Tibial artery (tissue), 4 donors: Measurements from ENCODE around the gene DNAJC15.
A peak's percentile ranks its signal among the peaks of the same experiment; 100 is the strongest.

Experiments
- DNase-seq, 2 donors: peaks; one replicate each; pipeline ENCODE4 v3.0.0-alpha.2; 2019
- H3K27ac ChIP-seq, 2 donors: fragments of 200-600 bp; sonication (generic) in 1 of 2; 1 replicate in 1 of 2; 2 replicates in 1 of 2; pipeline ENCODE4 v1.5.1; 2018 to 2019; ENCODE audit warnings: mild to moderate bottlenecking in 1 of 2
- H3K27me3 ChIP-seq, 2 donors: fragments of 200-600 bp; sonication (generic) in 1 of 2; one replicate each; pipeline versions ENCODE4 v1.5.1 to v1.6.0; 2016 to 2019
- H3K36me3 ChIP-seq, 3 donors: fragments of 200-600 bp; sonication (generic) in 2 of 3; one replicate each; pipeline ENCODE4 v1.5.1; 2016 to 2019; ENCODE audit warnings: mild to moderate bottlenecking in 2 of 3
- H3K4me1 ChIP-seq, 4 donors: fragments of 200-600 bp; sonication (generic) in 2 of 4; 1 replicate in 3 of 4; 2 replicates in 1 of 4; pipeline ENCODE4 v1.5.1; 2016 to 2019
- H3K4me3 ChIP-seq, 2 donors: fragments of 200-600 bp; sonication (generic) in 1 of 2; 1 replicate in 1 of 2; 2 replicates in 1 of 2; pipeline ENCODE4 v1.5.1; 2018 to 2019; ENCODE audit warnings: mild to moderate bottlenecking in 2 of 2
- H3K9me3 ChIP-seq, 3 donors: fragments of 200-600 bp; sonication (generic) in 1 of 3; one replicate each; pipeline ENCODE4 v1.5.1; 2016 to 2019
- CTCF ChIP-seq, 2 experiments: fragments of 200-600 bp in 1 of 2; fragments of 450-650 bp in 1 of 2; IDR thresholded peaks; one replicate each; pipeline ENCODE4 v1.5.1; 2017 to 2019; ENCODE audit warnings: antibody characterized with exemption in 2 of 2, mild to moderate bottlenecking in 1 of 2, moderate library complexity in 1 of 2
- intact Hi-C: fragments of 100-400 bp; cut with DNase I; formaldehyde crosslinking; loops from one replicate; pipeline ENCODE4 v1.15.0; 2023; ENCODE audit warnings: low total_unique reads

DNAJC15 gene

GRCh38 chr13:43023289-43023963 is at the start of gene DNAJC15:
TSS of gene DNAJC15 (plus strand) at chr13:43023586. CDS start at chr13:43023627, 41 bp downstream.
- peak; percentile 84 to 89 for DNase-seq
- Histone ChIP-seq H3K4me3 (peak within 1 kb of the TSS; percentile 56 to 70), H3K4me1 (peaks cover 0 to 27% (median 16%) of the 10 kb centered on the region in 4 donors), H3K27me3 (no peaks in the 10 kb centered on the region), H3K27ac (peak within 1 kb of the TSS; percentile 79 to 90), H3K36me3 (peaks cover 0 to 8% (median 0%) of the 10 kb centered on the region in 3 donors), H3K9me3 (no peaks in the 10 kb centered on the region)
- intact Hi-C loops: no loop called here
- TF ChIP-seq CTCF (IDR thresholded peaks at IDR 0.05): no peak

DNA sequence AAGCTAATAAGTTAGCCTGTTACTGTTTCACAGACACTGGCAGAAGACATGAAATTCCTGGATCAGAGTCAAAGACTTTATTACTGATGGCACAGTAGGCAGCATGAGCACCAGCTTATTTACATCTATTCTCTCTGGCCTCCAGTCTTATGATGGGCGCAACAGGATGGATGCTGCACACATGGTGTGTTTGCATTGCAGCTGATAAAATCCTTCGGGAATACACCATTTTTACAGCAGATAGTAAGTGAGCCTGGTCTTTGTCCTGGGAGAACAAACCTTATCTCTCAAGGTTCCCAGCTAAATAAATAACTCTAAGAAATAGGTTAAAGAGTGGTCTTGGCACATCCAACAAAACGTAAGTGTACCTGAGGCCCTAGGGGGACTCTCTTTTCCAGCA is 47.3 kb upstream of the DNAJC15 start:
- intact Hi-C loops: loop anchor here (10.0 kb wide), 1 partner anchor 829 kb away; no protein-coding TSS in a partner anchor
- H3K4me1 ChIP-seq: no peaks in the 10 kb centered on the region
- H3K27me3 ChIP-seq: no peaks in the 10 kb centered on the region
- no peaks in the 10 kb centered on the region for H3K9me3 ChIP-seq
- no peak for DNase-seq
- H3K36me3 ChIP-seq: no peaks in the 10 kb centered on the region
- no peak overlapping the region for H3K4me3 ChIP-seq
- no peak for TF ChIP-seq CTCF (IDR thresholded peaks at IDR 0.05)
- H3K27ac ChIP-seq: no peak overlapping the region

DNA sequence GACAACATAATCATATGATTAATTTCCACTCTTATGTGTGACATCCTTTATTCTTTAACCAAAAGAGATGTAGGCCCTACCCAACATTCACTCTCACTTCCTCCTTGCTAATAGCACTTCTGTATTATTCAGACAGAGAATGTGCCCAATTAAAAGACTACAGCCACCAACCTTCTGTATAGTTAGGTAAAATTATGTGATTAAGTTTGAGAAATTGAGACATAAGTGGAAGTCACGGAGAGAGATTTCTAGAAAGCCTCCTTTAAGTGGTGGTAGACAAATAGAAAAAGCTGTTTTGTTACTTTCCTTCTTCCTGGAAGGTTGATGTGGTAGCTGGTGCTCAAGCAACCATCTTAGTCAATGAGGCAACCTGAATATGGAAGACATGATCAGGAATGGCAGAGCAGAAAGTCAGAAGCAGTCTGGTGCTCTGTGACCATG is 46.1 kb upstream of the DNAJC15 start:
- no peak for TF ChIP-seq CTCF (IDR thresholded peaks at IDR 0.05)
- H3K9me3 ChIP-seq: no peaks in the 10 kb centered on the region
- intact Hi-C loops: loop anchor here (10.0 kb wide), 1 partner anchor 828 kb away; no protein-coding TSS in a partner anchor
- no peak for DNase-seq
- no peaks in the 10 kb centered on the region for H3K4me1 ChIP-seq
- no peaks in the 10 kb centered on the region for H3K27me3 ChIP-seq
- no peaks in the 10 kb centered on the region for H3K36me3 ChIP-seq
- no peak overlapping the region for H3K4me3 ChIP-seq
- H3K27ac ChIP-seq: no peak overlapping the region

- Histone ChIP-seq H3K4me3 (no peak overlapping the region), H3K4me1 (peaks cover 0 to 4% (median 0%) of the 10 kb centered on the region in 4 donors), H3K27ac (no peak overlapping the region), H3K9me3 (no peaks in the 10 kb centered on the region), H3K27me3 (no peaks in the 10 kb centered on the region), H3K36me3 (no peaks in the 10 kb centered on the region)
- intact Hi-C loops: no loop called here
- no peak for DNase-seq
- TF ChIP-seq CTCF (IDR thresholded peaks at IDR 0.05): no peak
These were observed 42.1 kb upstream of the DNAJC15 start for GRCh38 chr13:42981317-42981716.

GRCh38 chr13:42981853-42982252 is 41.5 kb upstream of the DNAJC15 start:
- Histone ChIP-seq H3K27me3 (no peaks in the 10 kb centered on the region), H3K27ac (no peak overlapping the region), H3K36me3 (no peaks in the 10 kb centered on the region), H3K9me3 (no peaks in the 10 kb centered on the region), H3K4me1 (peaks cover 0 to 4% (median 0%) of the 10 kb centered on the region in 4 donors), H3K4me3 (no peak overlapping the region)
- TF ChIP-seq CTCF (IDR thresholded peaks at IDR 0.05): no peak
- DNase-seq: no peak
- intact Hi-C loops: no loop called here
